Panc1 (cell line): ENCODE results near the gene GRIN1.

Experiments used
- POLR2AphosphoS5 ChIP-seq: IDR thresholded peaks from 2 replicates; pipeline ENCODE4 v1.6.1; 2012; ENCODE audit warnings: mild to moderate bottlenecking, low read depth, low read length, moderate library complexity
- SIN3A ChIP-seq: IDR thresholded peaks from 2 replicates; pipeline ENCODE4 v1.6.1; 2012; ENCODE audit warnings: low read depth, mild to moderate bottlenecking, low read length, moderate library complexity, borderline replicate concordance; ENCODE audit not compliant: insufficient read depth
- TF ChIP-seq, protein P1 (sequence below): fragments of 450-650 bp; IDR thresholded peaks from 2 replicates; pipeline ENCODE4 v1.5.1; 2017; ENCODE audit warnings: mild to moderate bottlenecking

DNA sequence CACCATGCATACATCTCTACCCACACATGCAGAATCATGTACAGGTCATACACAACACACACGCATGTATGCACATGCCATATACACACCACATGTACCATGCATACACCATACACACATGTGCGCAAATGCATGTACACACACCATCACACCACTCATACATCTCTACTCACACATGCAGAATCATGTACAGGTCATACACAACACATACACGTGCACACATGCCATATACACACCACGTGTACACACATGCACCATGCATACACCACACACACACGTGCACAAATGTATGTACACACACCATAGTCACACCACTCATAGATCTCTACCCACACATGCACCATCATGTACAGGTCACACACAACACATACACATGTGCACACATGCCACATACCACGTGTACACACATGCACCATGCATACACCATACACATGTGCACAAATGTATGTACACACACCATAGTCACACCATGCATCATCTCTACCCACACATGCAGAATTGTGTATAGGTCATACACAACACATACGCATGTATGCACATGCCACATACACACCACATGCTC is 14.0 kb downstream of the GRIN1 start:
- TF ChIP-seq, protein P1, sequence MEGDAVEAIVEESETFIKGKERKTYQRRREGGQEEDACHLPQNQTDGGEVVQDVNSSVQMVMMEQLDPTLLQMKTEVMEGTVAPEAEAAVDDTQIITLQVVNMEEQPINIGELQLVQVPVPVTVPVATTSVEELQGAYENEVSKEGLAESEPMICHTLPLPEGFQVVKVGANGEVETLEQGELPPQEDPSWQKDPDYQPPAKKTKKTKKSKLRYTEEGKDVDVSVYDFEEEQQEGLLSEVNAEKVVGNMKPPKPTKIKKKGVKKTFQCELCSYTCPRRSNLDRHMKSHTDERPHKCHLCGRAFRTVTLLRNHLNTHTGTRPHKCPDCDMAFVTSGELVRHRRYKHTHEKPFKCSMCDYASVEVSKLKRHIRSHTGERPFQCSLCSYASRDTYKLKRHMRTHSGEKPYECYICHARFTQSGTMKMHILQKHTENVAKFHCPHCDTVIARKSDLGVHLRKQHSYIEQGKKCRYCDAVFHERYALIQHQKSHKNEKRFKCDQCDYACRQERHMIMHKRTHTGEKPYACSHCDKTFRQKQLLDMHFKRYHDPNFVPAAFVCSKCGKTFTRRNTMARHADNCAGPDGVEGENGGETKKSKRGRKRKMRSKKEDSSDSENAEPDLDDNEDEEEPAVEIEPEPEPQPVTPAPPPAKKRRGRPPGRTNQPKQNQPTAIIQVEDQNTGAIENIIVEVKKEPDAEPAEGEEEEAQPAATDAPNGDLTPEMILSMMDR, result no peak
- TF ChIP-seq SIN3A, result no peak
- TF ChIP-seq POLR2AphosphoS5, result no peak
